NB4 (cell line): ENCODE results near the gene ZNF174.

Experiments used
- CTCF ChIP-seq: IDR thresholded peaks from one replicate; pipeline ENCODE4 v1.5.1; 2012; ENCODE audit warnings: low read depth, low read length
- MAX ChIP-seq: IDR thresholded peaks from 2 replicates; pipeline ENCODE4 v1.6.1; 2011; ENCODE audit warnings: low read depth, low read length
- MYC ChIP-seq: IDR thresholded peaks from 2 replicates; pipeline ENCODE4 v1.6.1; 2011; ENCODE audit warnings: low read depth, low read length
- POLR2A ChIP-seq: IDR thresholded peaks from 2 replicates; pipeline ENCODE4 v1.6.1; 2011; ENCODE audit warnings: mild to moderate bottlenecking; ENCODE audit not compliant: insufficient read length; ENCODE audit errors: extremely low read depth

GRCh38 chr16:3444032-3444388 is 43.0 kb downstream of the ZNF174 start:
- no peak for TF ChIP-seq POLR2A
- TF ChIP-seq CTCF, result no peak
- TF ChIP-seq MAX, result no peak
- TF ChIP-seq MYC, result no peak
